Panc1 (cell line): ENCODE measurements around the gene COL23A1. TPM values are rescaled to one million over a fixed set of nuclear protein-coding genes. Genes with fewer than 3 reads are reported as not detected.

Experiments
- ATAC-seq: fragments of 200-7000 bp; cut with Tn5 transposase; 2 replicates; pipeline ENCODE4 v1.9.1; 2020; ENCODE audit warnings: mild to moderate bottlenecking, moderate library complexity
- BruUV-seq: library from RNA; stranded (reverse); fragments of 400-500 nt; replicated peaks from 2 replicates; lab custom pipeline; 2021; lab: Mats Ljungman, UMichigan
- CTCF ChIA-PET: fragments of 300-600 bp; sonication (Branson Sonifier 250); formaldehyde crosslinking; loops from one replicate; lab custom pipeline; 2022; ENCODE audit warnings: antibody characterized with exemption; lab: Charles Lee
- POLR2A ChIA-PET: fragments of 300-600 bp; sonication (Branson Sonifier 250); formaldehyde crosslinking; loops from one replicate; lab custom pipeline; 2022; ENCODE audit warnings: antibody characterized with exemption; lab: Charles Lee
- DNase-seq: peaks from one replicate; pipeline ENCODE4 v3.0.0-alpha.2; 2010; ENCODE audit warnings: low read depth, low spot score
- H3K27ac ChIP-seq: 2 replicates; pipeline ENCODE4 v1.5.1; 2011; ENCODE audit warnings: mild to moderate bottlenecking, low read length, inconsistent platforms
- H3K27me3 ChIP-seq: fragments of 200-500 bp; sonication (Bioruptor generic); 2 replicates; pipeline ENCODE4 v1.6.0; 2014; ENCODE audit warnings: low read length, inconsistent platforms; ENCODE audit not compliant: control insufficient read depth, insufficient read depth
- H3K36me3 ChIP-seq: fragments of 200-500 bp; sonication (Bioruptor generic); 2 replicates; pipeline ENCODE4 v1.5.1; 2014; ENCODE audit warnings: inconsistent platforms, mild to moderate bottlenecking, low read length, moderate library complexity; ENCODE audit not compliant: control insufficient read depth, insufficient read depth
- H3K4me1 ChIP-seq: 2 replicates; pipeline ENCODE4 v1.5.1; 2011; ENCODE audit warnings: inconsistent platforms, mild to moderate bottlenecking, low read length, moderate library complexity; ENCODE audit not compliant: control insufficient read depth, insufficient read depth
- H3K4me3 ChIP-seq, 2 experiments: 2 replicates each; pipeline ENCODE4 v1.5.1; 2011 to 2012; ENCODE audit warnings: low read depth in 2 of 2, low read length in 2 of 2, mild to moderate bottlenecking in 2 of 2, inconsistent platforms in 1 of 2, moderate library complexity in 1 of 2
- H3K9me3 ChIP-seq: fragments of 200-500 bp; sonication (Bioruptor generic); 2 replicates; pipeline ENCODE4 v1.5.1; 2014; ENCODE audit warnings: low read depth, mild to moderate bottlenecking, inconsistent platforms, low read length, moderate library complexity; ENCODE audit not compliant: control insufficient read depth, insufficient read depth
- CTCF ChIP-seq: fragments of 450-650 bp; IDR thresholded peaks from 2 replicates; pipeline ENCODE4 v1.5.1; 2017; ENCODE audit warnings: mild to moderate bottlenecking
- POLR2AphosphoS5 ChIP-seq: IDR thresholded peaks from 2 replicates; pipeline ENCODE4 v1.6.1; 2012; ENCODE audit warnings: mild to moderate bottlenecking, low read depth, low read length, moderate library complexity
- REST ChIP-seq, 2 experiments: IDR thresholded peaks; 2 replicates each; pipeline ENCODE4 v1.6.1; 2011 to 2012; ENCODE audit warnings: low read depth in 2 of 2, control low read depth in 1 of 2, low read length in 1 of 2, mild to moderate bottlenecking in 1 of 2, moderate library complexity in 1 of 2; ENCODE audit not compliant: insufficient read depth in 1 of 2
- SIN3A ChIP-seq: IDR thresholded peaks from 2 replicates; pipeline ENCODE4 v1.6.1; 2012; ENCODE audit warnings: low read depth, mild to moderate bottlenecking, low read length, moderate library complexity, borderline replicate concordance; ENCODE audit not compliant: insufficient read depth
- TCF7L2 ChIP-seq: IDR thresholded peaks from 2 replicates; pipeline ENCODE4 v1.6.1; 2011; ENCODE audit warnings: mild to moderate bottlenecking, low read depth, low read length, inconsistent platforms
- in situ Hi-C: cut with HindIII; loops from 2 replicates; pipeline ENCODE4 v1.10.0; 2016; ENCODE audit warnings: low sequenced_read_pairs, low pct_unique_long_range_greater_than_20kb
- intact Hi-C: fragments of 100-400 bp; cut with micrococcal nuclease; formaldehyde crosslinking; loops from one replicate; pipeline ENCODE4 v1.10.0; 2022; ENCODE audit not compliant: unreplicated experiment
- total RNA-seq: library from RNA; stranded (reverse); gene quantifications from one replicate; pipeline ENCODE4 v1.2.1, GENCODE V29; 2021; ENCODE audit not compliant: unreplicated experiment

Gene COL23A1
- total RNA-seq, 1 experiment from 2014 or later = 0.05 TPM

DNA sequence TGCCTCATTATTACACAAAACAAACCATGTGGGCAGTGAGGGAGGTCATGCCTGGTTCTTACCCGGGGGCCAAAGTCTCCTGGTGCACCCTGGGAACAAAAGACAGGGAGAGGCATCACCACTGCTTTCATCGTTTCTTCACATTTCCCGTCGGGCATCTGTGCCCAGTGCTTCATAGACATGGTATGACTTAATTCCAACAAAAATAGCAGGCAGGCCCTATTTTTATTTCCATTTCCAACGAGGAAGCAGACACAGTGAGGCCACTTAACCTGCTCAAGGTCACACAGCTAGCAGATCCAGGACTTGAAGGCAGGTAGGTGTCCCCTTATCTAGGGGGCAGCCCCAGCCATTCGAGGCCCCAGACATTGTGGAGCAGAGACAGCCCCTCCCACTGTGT lies 322.9 kb downstream of the COL23A1 start:
- POLR2A ChIA-PET = no interaction called here
- no TSS peak for BruUV-seq
- H3K27ac ChIP-seq = no peak overlapping the region
- H3K36me3 ChIP-seq = no peaks in the 10 kb centered on the region
- no peaks in the 10 kb centered on the region for H3K27me3 ChIP-seq
- no peaks in the 10 kb centered on the region for H3K9me3 ChIP-seq
- intact Hi-C loops = no loop called here
- CTCF ChIA-PET = no interaction called here
- TF ChIP-seq REST (IDR thresholded peaks at IDR 0.05; ENCODE audit: insufficient read depth in 1 of 2, low read depth in 2 of 2, low read length in 1 of 2) (no peak), TCF7L2 (no peak), SIN3A (no peak)
- in situ Hi-C loops = no loop called here
- no peaks in the 10 kb centered on the region for H3K4me1 ChIP-seq
- H3K4me3 ChIP-seq = no peak overlapping the region
- DNase-seq = no peak
- ATAC-seq = no peak

- intact Hi-C loops (no loop called here), in situ Hi-C loops (no loop called here)
- ChIA-PET CTCF (no interaction called here), POLR2A (interaction anchor here (0.6 kb wide), 2 partner anchors 214 to 1237 kb away, joined by 3 to 9 read pairs; no protein-coding TSS in a partner anchor)
- H3K4me3 ChIP-seq = no peak overlapping the region
- no peak overlapping the region for H3K27ac ChIP-seq
- TF ChIP-seq SIN3A (no peak), TCF7L2 (no peak), REST (IDR thresholded peaks at IDR 0.05; ENCODE audit: insufficient read depth in 1 of 2, low read depth in 2 of 2, low read length in 1 of 2) (no peak), POLR2AphosphoS5 (no peak), CTCF (no peak)
- no peak for DNase-seq
- H3K4me1 ChIP-seq = no peaks in the 10 kb centered on the region
- ATAC-seq = no peak
- BruUV-seq = no TSS peak
- H3K9me3 ChIP-seq = no peaks in the 10 kb centered on the region
- no peaks in the 10 kb centered on the region for H3K36me3 ChIP-seq
- no peaks in the 10 kb centered on the region for H3K27me3 ChIP-seq
These were observed 323.6 kb downstream of the COL23A1 start for GRCh38 chr5:178266581-178266980.
